Prostate gland (tissue), 2 donors: ENCODE results near the gene SIDT2.

Source experiments
- CTCF ChIP-seq, 4 experiments: fragments of 200-600 bp in 2 of 4; fragments of 450-650 bp in 2 of 4; sonication (generic) in 2 of 4; IDR thresholded peaks; 1 replicate in 3 of 4; 2 replicates in 1 of 4; pipeline ENCODE4 v1.5.1; 2016 to 2019; ENCODE audit warnings: antibody characterized with exemption in 4 of 4, mild to moderate bottlenecking in 2 of 4, moderate library complexity in 2 of 4
- POLR2A ChIP-seq: fragments of 450-650 bp; IDR thresholded peaks from one replicate; pipeline ENCODE4 v1.6.1; 2016; ENCODE audit warnings: antibody characterized with exemption, mild to moderate bottlenecking
- POLR2AphosphoS5 ChIP-seq: sonication (generic); formaldehyde crosslinking; IDR thresholded peaks from one replicate; pipeline ENCODE4 v1.6.1; 2017; ENCODE audit warnings: antibody characterized with exemption

DNA sequence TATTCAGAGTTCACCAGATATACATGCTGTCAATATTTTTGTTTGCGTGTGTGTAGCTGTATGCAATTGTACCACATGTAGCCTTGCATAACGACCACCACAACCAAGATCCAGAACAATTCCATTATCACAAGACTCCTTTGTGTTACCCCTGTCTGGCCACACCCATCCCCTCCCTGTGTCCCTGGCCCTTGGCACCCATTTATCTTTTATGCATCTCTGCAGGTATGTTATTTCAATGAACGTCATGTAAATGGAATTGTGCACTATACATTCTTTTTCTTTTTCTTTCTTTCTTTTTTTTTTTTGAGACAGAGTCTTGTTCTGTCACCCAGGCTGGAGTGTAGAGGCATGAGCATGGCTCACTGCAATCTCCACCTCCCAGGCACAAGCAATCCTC is 44.1 kb upstream of the SIDT2 start:
- no peak for TF ChIP-seq CTCF (IDR thresholded peaks at IDR 0.05)
- TF ChIP-seq POLR2AphosphoS5: no peak
- TF ChIP-seq POLR2A: no peak
